HG03135 (cell line): ENCODE measurements around the gene COPS3.
A peak's percentile ranks its signal among the peaks of the same experiment; 100 is the strongest.

ENCODE experiments used
- ATAC-seq: cut with Tn5 transposase; IDR thresholded peaks from one replicate; pipeline ENCODE4 v1.9.1; 2021; ENCODE audit warnings: mild to moderate bottlenecking, moderate library complexity; ENCODE audit not compliant: unreplicated experiment

Gene COPS3

GRCh38 chr17:17221329-17221728, 59.7 kb downstream of the COPS3 start:
- ATAC-seq, result no peak

GRCh38 chr17:17220529-17220928, 60.5 kb downstream of the COPS3 start:
- no peak for ATAC-seq

- ATAC-seq, result no peak
Observed at GRCh38 chr17:17217995-17218394, 63.1 kb downstream of the COPS3 start.

- ATAC-seq, result no peak
Observed at GRCh38 chr17:17216776-17217175, 64.3 kb downstream of the COPS3 start.

GRCh38 chr17:17216236-17216635, 64.8 kb downstream of the COPS3 start:
- ATAC-seq, result no peak

- no peak for ATAC-seq
Observed at GRCh38 chr17:17215575-17215974, 65.5 kb downstream of the COPS3 start.

- ATAC-seq, result no peak
Observed at GRCh38 chr17:17214646-17215436, 66.2 kb downstream of the COPS3 start.

GRCh38 chr17:17213775-17214174, 67.3 kb downstream of the COPS3 start:
- ATAC-seq, result no peak

GRCh38 chr17:17207998-17208397, 73.0 kb downstream of the COPS3 start:
- no peak for ATAC-seq

- ATAC-seq, result no peak
Observed at GRCh38 chr17:17206913-17207335, 74.1 kb downstream of the COPS3 start.

- peak; percentile 52 for ATAC-seq
Observed at GRCh38 chr17:17206124-17206912, 74.7 kb downstream of the COPS3 start, which contains the start of gene PLD6. TSS of gene PLD6 (minus strand) at chr17:17206333. CDS start at chr17:17206286, 47 bp downstream.

GRCh38 chr17:17205368-17206123, 75.5 kb downstream of the COPS3 start:
- peak; percentile 15 for ATAC-seq

GRCh38 chr17:17204635-17205231, 76.3 kb downstream of the COPS3 start:
- ATAC-seq, result no peak

- ATAC-seq, result no peak
Observed at GRCh38 chr17:17204041-17204591, 76.9 kb downstream of the COPS3 start.

GRCh38 chr17:17203173-17203730, 77.8 kb downstream of the COPS3 start:
- ATAC-seq, result no peak

GRCh38 chr17:17201907-17202306, 79.1 kb downstream of the COPS3 start:
- no peak for ATAC-seq

- ATAC-seq, result no peak
Observed at GRCh38 chr17:17201271-17201670, 79.8 kb downstream of the COPS3 start.

- ATAC-seq, result no peak
Observed at GRCh38 chr17:17200831-17201230, 80.2 kb downstream of the COPS3 start.

- ATAC-seq, result no peak
Observed at GRCh38 chr17:17200311-17200710, 80.7 kb downstream of the COPS3 start.

GRCh38 chr17:17198281-17198680, 82.8 kb downstream of the COPS3 start:
- no peak for ATAC-seq
